Ishikawa (cell line): ENCODE data around the gene PRKRIP1.

Experiments
- CEBPB ChIP-seq: IDR thresholded peaks from 2 replicates; pipeline ENCODE4 v1.6.1; 2012
- CREB1 ChIP-seq: IDR thresholded peaks from 2 replicates; pipeline ENCODE4 v1.6.1; 2012; ENCODE audit warnings: low read depth
- EGR1 ChIP-seq: IDR thresholded peaks from 2 replicates; pipeline ENCODE4 v1.6.1; 2012
- EP300 ChIP-seq: IDR thresholded peaks from 2 replicates; pipeline ENCODE4 v1.6.1; 2012; ENCODE audit warnings: borderline replicate concordance
- FOXM1 ChIP-seq: IDR thresholded peaks from 2 replicates; pipeline ENCODE4 v1.6.1; 2012; ENCODE audit warnings: low read depth, borderline replicate concordance
- MAX ChIP-seq: IDR thresholded peaks from 2 replicates; pipeline ENCODE4 v1.6.1; 2012
- NFIC ChIP-seq: IDR thresholded peaks from 2 replicates; pipeline ENCODE4 v1.6.1; 2012
- RAD21 ChIP-seq: IDR thresholded peaks from 2 replicates; pipeline ENCODE4 v1.6.1; 2012; ENCODE audit warnings: low read depth
- REST ChIP-seq: IDR thresholded peaks from 2 replicates; pipeline ENCODE4 v1.6.1; 2012; ENCODE audit warnings: low read depth, mild to moderate bottlenecking
- TAF1 ChIP-seq: IDR thresholded peaks from 2 replicates; pipeline ENCODE4 v1.6.1; 2012; ENCODE audit warnings: low read depth, mild to moderate bottlenecking
- TCF12 ChIP-seq: IDR thresholded peaks from 2 replicates; pipeline ENCODE4 v1.6.1; 2012; ENCODE audit warnings: low read depth
- TEAD4 ChIP-seq: IDR thresholded peaks from 2 replicates; pipeline ENCODE4 v1.6.1; 2012
- USF1 ChIP-seq: IDR thresholded peaks from 2 replicates; pipeline ENCODE4 v1.6.1; 2012
- YY1 ChIP-seq: IDR thresholded peaks from 2 replicates; pipeline ENCODE4 v1.6.1; 2012; ENCODE audit warnings: low read depth
- ZBTB7A ChIP-seq: IDR thresholded peaks from 2 replicates; pipeline ENCODE4 v1.6.1; 2012; ENCODE audit warnings: low read depth

PRKRIP1 gene

GRCh38 chr7:102434039-102434486 is 37.9 kb downstream of the PRKRIP1 start:
- TF ChIP-seq TCF12 (no peak), EP300 (no peak), CEBPB (no peak), NFIC (no peak), ZBTB7A (no peak), REST (no peak), TEAD4 (no peak), TAF1 (no peak), USF1 (no peak), FOXM1 (no peak), MAX (no peak), CREB1 (no peak), YY1 (no peak), RAD21 (no peak), EGR1 (no peak)

GRCh38 chr7:102436118-102436517 is 40.0 kb downstream of the PRKRIP1 start:
- TF ChIP-seq NFIC: no peak
- TF ChIP-seq TEAD4: no peak
- no peak for TF ChIP-seq EP300
- no peak for TF ChIP-seq CREB1
- no peak for TF ChIP-seq TCF12
- TF ChIP-seq MAX: no peak
- no peak for TF ChIP-seq TAF1

- no peak for TF ChIP-seq ZBTB7A
- no peak for TF ChIP-seq EP300
- TF ChIP-seq NFIC: peak; percentile 72
- TF ChIP-seq REST: no peak
- TF ChIP-seq TEAD4: peak; percentile 55
- TF ChIP-seq TCF12: peak; percentile 32; the same call in 1 of the 2 replicates
- no peak for TF ChIP-seq TAF1
These were observed 44.0 kb downstream of the PRKRIP1 start for GRCh38 chr7:102439963-102440795.

- TF ChIP-seq USF1: no peak
- TF ChIP-seq RAD21: no peak
- TF ChIP-seq TAF1: no peak
- no peak for TF ChIP-seq TCF12
- no peak for TF ChIP-seq TEAD4
These were observed 49.0 kb downstream of the PRKRIP1 start for GRCh38 chr7:102444961-102445673.

GRCh38 chr7:102445674-102446071 is 49.5 kb downstream of the PRKRIP1 start:
- TF ChIP-seq TAF1 (no peak), FOXM1 (no peak), CEBPB (no peak), RAD21 (no peak), TEAD4 (no peak), EP300 (no peak), ZBTB7A (no peak), USF1 (no peak), EGR1 (no peak), TCF12 (no peak), CREB1 (no peak), YY1 (no peak), REST (no peak), MAX (no peak)
